Measurements from ENCODE around the gene RFX2.
"Not testable (repeated sequence)": the region's sequence is repeated elsewhere in the genome, so short reads cannot be mapped to it uniquely, and the experiment has no call there.

RFX2 gene

GRCh38 chr19:5971714-5972354 is 138.5 kb downstream of the RFX2 start:
- no peak for DNase-seq (ENCODE audit: low read depth)

- no peak for DNase-seq (ENCODE audit: low read depth)
Measured at GRCh38 chr19:5969476-5969875, 140.8 kb downstream of the RFX2 start.

DNA sequence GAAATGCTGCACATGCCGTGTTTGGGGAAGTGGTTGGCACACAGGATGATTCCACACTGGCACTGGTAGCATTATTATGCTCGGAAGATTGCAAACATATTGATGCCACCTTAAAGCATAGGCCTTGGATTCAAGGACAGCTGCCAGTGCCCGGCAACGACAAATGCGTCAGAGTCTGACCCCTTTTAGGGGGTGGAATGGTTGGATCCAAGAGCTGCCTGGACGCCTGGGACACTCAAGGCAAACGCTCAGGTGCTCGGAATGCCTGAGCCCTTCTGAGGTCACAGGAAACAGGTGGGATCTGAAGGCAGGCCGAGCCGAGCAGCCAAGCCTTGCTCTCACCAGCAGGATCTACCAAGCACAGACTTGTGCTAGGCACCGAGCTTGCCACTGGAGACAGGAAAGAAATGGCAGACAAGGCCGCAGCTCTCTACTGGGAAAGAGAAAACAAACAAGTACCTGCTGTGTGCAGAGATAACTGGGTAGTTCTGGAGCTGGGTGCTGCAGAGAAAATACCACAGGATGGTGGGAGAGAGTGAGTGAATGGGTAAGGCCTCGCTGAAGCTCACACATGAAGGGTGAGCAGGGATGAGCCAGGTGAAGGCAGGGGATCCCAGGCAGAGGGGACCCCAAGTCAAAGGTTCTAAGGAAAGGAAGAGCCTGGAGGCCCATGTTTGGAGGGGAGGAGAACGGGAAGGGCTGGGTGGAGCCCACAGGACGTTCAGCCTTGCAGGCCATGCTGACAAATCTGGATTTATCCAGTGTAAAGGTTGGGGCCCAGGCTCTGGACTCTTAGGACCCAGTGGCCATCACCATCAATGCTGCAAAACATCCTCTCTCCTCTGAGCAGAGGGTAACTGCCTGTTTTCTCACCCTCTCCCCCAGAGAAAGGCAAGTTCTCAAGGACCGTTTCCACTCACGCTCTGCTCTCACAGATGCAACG is 141.6 kb downstream of the RFX2 start:
- DNase-seq (ENCODE audit: low read depth), result no peak

GRCh38 chr19:5967994-5968430 is 142.3 kb downstream of the RFX2 start:
- no peak for DNase-seq (ENCODE audit: low read depth)

DNA sequence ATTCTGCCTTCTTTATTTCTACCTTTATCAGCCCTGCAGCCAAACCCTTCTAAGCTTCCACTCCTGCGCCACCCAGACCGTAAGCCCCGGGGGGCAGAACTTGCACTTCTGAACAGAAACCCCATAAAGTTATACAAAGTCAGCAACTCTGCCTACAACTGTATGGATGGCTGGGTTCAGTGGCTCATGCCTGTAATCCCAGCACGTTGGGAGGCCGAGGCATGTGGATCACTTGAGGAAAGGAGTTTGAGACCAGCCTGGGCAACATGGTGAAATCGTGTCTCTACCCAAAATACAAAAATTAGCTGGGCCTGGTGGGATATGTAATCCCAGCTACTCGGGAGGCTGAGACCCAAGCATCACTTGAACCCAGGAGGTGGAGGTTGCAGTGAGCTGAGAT is 142.7 kb downstream of the RFX2 start:
- DNase-seq (ENCODE audit: low read depth), result no peak

- DNase-seq (ENCODE audit: low read depth), result no peak
Measured at GRCh38 chr19:5966941-5967340, 143.4 kb downstream of the RFX2 start.

DNA sequence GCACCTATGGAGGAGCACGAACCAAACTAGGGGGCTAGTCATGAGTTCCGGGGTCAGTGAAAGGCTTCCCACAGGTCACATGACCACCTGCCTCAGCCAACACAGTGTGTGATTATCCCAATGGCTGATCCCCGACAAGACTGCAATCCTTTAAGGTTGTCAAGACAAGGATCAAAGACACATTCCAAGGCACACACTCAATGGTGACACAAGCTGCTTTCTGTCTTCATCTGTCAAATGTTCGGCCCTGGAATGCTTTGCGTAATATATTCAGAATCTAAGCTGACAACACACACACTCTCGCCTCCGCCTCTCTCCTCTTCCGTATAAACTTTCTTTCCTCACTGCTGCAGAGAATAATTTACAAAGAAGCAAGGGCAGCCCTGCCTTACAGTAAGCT is 144.1 kb downstream of the RFX2 start:
- DNase-seq (ENCODE audit: low read depth), result no peak

GRCh38 chr19:5964816-5965565 is 145.3 kb downstream of the RFX2 start:
- DNase-seq (ENCODE audit: low read depth), result no peak

GRCh38 chr19:5963855-5964254 is 146.4 kb downstream of the RFX2 start:
- no peak for DNase-seq (ENCODE audit: low read depth)

GRCh38 chr19:5963259-5963658 is 147.0 kb downstream of the RFX2 start:
- not testable (repeated sequence) for DNase-seq (ENCODE audit: low read depth)

- no peak for DNase-seq (ENCODE audit: low read depth)
Measured at GRCh38 chr19:5961969-5962945, 148.0 kb downstream of the RFX2 start.

DNA sequence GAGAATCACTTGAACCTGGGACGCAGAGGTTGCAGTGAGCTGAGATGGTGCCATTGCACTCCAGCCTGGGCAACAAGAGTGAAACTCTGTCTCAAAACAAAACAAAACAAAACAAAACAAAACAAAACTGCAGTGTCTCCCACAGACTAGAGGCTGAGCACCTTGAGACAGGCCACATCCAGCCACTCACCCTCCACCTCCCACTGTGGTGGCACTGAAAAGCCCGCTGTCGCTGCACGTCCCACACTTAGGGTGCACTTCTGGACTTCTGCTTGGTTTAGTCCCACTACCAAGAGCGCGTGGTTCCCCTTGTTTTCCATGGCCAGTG is 148.7 kb downstream of the RFX2 start:
- DNase-seq (ENCODE audit: low read depth), result not testable (repeated sequence)

DNA sequence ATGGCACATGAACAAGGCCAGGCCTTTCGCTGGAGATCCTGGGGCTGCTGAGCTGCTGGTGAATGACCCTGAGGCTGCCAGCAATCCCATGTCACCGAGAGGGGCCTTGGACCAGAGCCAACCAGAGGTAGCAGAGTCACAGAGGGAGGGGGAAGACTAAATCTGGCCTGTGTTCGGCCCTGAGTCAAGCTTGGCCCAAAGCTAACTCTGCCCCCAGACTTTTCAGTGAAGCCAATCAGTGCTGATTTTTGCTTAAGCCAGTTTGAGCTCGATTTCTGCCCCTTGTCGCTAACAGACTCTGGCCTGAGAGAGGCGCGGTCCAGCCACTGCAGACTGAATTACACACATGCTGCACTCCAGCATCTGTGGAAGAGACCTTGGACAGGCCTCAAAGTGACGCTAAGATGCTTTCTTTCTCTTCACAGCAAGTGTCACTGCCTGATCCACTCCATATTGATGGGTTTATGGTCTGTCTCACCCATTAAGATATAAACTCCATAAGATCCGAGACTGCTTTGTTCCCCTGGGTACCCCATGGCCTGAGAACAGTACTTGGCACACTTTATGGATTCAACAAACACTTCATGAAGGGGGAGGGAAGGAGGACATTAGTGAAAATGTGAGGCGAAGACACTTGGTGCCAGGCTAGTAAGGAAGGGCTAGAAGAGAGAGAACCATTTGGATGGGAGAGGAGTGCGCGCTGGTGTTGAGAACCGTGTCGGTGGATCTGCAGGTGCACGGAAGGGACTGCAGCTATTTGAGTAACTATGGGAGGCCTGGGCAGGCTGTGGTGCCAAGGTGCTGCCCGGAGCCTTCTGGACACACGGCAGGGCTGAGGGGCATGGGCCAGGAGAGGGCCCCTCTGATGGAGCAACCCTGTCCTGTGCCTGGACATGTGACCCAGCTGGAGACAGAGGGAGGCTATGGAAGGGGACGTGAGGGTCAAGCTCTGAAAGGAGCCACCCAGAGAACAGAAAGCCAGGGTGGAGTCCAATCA is 150.0 kb downstream of the RFX2 start:
- no peak for DNase-seq (ENCODE audit: low read depth)

- DNase-seq (ENCODE audit: low read depth), result no peak
Measured at GRCh38 chr19:5959260-5960004, 150.9 kb downstream of the RFX2 start.

DNA sequence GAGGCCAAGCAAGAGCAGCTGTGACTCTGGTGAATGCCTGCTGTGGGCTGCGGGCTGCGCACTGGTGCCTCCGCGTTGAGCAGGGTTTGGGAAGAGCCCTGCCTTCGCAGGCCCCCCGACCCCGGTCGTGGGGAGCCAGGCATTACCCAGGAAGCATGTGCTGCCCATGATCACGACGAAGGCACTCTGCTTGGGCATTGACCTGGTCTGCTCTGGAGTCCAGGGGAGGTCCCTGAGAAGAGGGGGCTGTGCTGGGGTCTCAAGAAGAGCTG is 151.5 kb downstream of the RFX2 start:
- no peak for DNase-seq (ENCODE audit: low read depth)

GRCh38 chr19:5958074-5958850 is 152.0 kb downstream of the RFX2 start:
- no peak for DNase-seq (ENCODE audit: low read depth)

DNA sequence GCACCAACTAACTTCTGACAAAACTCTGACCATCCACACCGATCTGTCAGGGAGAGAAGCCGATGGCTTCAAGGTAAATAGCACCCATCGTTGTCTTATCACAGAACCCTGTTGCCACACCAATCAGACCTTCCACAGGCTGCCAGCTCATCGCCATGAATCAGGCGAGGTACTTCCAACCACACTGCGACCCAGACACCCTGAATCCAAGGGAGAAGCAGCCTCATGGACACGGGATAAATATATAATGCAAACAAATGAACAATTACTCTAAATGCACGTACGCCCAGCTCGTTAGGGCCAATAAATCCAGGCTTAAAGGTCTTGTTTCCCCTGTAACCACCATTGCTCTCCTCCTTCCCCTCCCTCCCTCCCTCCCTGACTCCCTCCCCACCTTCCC is 153.1 kb downstream of the RFX2 start:
- DNase-seq (ENCODE audit: low read depth), result no peak

- DNase-seq (ENCODE audit: low read depth), result no peak
Measured at GRCh38 chr19:5956728-5957127, 153.6 kb downstream of the RFX2 start.

DNA sequence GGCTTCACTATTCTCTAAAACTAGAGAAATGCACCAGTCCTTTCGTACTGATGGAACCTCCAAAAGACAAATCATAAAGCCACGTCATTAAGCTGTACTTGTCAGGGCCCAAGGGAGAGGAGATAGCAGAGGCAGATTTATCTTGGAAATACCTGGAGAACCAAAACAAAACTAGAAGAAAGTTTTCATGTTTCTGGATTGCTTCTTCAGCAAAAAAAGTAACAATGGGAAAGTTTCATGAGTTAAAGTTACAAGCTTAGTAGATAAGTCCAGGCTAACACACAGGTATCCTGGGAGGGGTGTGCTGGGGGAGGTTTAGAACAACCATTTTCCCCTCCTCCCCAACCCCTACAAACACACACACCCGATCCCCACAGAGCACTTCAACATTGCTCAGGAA is 154.0 kb downstream of the RFX2 start:
- DNase-seq (ENCODE audit: low read depth), result no peak

All from GM04504 (cell line).